ENCODE results near the gene RGS11.
"Not testable (repeated sequence)": the region's sequence is repeated elsewhere in the genome, so short reads cannot be mapped to it uniquely, and the experiment has no call there.

The RGS11 gene

DNA sequence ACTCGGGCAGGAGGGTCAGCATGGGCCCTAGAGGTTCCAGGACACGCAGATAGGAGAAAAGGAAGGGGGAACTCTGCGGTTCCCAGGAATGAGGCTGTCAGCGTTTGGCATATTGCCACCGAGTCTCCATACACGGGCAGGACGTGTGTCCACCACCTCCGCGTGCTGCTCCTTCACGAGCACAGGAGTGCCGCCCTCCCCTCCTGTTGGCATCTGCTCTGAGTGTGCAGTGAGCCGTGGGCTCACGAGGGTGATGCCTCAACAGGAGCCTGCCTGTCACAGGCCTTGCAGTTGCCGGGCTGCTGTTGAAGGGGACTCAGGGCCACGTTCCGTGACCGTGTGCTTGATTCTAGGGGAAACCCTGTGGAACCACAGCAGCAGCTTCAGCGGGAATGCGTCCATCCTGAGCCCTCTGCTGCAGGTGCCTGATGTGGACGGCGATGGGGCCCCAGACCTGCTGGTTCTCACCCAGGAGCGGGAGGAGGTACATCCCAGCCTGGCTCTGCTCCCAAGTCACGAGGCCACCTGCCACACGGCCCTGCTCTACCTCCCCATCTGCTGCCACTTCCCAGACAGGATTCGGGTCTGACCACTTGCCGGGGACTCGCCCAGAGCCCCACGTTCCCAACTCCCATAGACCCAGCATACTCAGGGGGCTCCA, 14.6 kb downstream of the RGS11 start:
- no peak for DNase-seq

DNA sequence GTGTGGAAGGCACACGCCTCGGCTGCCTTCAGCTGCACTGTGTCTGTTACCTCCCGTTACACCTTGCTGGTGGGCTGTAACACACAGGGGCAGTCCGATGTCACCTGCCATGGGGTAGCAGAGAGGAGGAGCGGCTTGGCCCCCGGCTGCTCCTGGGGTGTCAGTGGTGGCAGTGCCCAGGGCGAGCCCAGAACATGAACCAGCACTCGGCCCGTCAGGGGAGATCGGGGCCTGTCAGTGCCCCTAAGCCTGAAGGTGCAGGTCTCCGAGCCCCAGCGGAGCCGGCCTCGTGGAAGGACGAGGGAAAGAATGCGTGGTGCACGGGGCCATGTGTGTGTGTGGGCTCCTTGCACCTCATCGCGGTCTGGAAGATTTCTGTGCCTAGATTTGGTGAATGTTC, 15.4 kb downstream of the RGS11 start:
- no peak for DNase-seq

DNA sequence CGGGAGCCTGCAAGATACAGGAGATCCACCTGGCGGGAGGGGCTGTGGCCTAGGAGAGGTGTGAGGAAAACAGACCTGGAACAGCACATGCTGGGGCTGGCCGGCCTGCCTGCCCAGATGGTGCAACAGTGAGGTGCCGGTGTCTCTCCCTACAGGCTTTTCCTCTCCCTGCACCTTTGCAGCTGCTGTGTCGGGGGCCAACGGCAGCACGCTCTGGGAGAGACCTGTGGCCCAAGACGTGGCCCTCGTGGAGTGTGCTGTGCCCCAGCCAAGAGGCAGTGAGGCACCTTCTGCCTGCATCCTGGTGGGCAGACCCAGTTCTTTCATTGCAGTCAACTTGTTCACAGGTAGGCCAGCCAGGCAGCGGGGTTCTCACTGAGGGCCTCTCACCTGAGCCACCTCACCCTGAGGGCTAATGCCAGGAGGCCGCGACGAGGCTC, 15.9 kb downstream of the RGS11 start:
- DNase-seq = no peak

DNA sequence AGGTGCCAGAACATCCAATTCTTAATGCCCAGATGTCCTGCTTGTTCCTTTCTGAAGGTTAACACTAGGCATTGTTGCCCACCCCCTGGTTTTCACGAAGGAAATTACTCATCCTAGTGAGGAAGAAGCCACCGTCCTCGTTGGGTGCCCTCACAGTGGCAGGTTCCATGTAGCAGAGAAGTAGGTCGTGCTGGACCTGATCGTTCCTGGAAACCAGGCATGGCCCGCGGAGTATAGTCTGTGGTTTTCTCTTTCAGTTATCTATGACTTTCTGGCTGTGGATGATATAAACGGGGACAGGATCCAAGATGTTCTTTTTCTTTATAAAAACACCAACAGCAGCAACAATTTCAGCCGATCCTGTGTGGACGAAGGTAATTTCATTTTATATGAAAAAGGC, 16.5 kb downstream of the RGS11 start:
- no peak for DNase-seq

DNA sequence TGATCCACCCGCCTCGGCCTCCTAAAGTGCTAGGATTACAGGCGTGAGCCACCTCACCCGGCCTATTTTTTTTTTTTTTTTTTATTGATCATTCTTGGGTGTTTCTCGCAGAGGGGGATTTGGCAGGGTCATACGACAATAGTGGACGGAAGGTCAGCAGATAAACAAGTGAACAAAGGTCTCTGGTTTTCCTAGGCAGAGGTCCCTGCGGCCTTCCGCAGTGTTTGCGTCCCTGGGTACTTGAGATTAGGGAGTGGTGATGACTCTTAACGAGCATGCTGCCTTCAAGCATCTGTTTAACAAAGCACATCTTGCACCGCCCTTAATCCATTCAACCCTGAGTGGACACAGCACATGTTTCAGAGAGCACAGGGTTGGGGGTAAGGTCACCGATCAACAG, 17.7 kb downstream of the RGS11 start:
- not testable (repeated sequence) for DNase-seq

DNA sequence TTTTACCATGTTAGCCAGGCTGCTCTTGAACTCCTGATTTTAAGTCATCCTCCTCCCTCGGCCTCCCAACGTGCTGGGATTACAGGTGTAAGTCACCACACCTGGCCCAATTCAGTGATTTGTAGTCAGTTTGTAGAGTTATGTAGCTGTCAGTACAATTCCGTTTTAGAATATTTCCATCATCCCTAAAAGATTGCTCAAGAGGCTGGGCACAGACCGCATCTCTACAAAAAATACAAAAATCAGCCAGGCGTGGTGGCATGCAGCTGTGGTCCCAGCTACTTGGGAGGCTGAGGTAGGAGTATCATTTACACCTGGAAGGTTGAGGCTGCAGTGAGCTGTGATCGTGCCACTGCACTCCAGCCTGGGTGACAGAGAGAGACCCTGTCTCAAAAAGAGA, 20.6 kb downstream of the RGS11 start:
- no peak for DNase-seq

DNA sequence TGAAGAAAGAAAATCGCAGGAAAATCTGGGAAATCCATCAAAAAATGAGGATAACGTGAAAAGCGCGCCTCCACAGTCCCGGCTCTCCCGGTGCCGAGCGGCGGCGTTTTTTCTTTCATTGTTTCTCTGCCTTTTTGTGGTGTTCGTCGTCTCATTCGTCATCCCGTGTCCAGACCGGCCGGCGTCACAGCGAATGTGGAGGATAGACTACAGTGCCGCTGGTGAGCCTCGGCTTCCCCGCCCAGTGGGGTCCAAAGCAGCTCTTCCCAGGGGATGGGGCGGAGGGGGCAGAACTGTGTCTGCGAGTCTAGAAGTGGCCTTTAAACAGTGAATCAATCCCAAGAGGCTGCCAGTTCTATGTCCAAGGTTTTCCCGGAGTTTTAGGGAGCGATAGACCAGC, 21.3 kb downstream of the RGS11 start:
- no peak for DNase-seq

DNA sequence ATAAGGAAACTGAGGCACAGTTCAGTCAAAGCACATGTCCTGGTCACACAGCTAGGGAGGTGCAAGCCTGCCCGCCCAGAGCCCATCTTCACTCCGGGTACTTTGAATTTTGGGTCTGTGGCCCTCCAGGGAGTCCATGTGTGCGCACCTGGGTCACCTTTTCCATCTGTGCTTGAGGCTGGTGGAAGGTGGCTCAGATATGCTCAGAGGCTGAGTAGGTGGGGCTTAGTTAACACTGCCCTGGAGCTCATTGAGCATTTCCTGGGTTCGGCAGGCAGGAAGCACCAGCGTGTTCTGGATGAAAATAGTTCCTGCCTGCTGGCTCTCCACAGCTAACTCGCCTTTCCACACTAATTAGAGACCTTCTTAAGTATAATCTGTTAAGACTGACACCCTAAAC, 21.9 kb downstream of the RGS11 start:
- no peak for DNase-seq

DNA sequence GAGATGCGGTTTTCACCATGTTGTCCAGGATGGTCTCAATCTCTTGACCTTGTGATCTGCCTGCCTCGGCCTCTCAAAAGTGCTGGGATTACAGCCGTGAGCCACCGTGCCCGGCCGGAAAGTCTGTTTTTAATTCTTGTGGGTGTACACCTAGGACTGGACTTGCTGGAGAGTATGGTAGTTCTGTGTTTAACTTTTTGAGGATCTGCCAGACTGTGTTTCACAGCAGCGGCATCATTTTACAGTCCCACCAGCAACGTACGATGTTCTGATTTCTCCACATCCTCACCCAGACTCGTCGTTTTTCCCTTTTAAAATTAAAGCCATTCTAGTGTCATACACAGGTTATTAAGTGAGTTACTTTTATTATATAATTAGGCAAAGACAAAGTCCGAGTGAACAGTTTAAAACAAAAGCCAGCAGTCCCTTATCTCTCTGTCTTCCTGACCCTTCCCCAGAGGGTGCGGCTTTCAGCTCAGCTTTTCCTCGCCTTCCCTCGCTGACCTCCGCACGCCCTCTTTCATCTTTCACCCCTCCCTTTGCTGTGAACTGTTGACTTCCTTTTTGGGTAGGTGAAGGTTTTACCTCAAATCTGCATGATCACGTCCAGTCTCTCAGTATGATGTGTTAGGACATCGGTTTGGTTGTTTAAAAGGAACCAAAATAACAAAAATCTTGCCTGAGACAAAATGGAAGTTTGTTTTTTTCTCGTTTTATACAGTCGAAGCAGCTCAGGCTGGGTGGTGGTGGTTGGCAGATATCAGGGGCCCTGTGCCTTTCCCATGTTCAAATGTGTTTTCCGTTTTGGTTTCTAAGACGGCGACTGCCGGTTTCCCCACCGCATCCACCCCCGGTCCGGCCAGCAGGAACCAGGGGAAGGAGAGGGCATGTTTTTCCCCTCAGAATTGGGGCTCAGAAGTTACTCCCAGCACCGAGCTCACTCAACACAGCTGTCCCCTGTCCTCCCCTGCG, 23.1 kb downstream of the RGS11 start:
- DNase-seq = no peak

DNA sequence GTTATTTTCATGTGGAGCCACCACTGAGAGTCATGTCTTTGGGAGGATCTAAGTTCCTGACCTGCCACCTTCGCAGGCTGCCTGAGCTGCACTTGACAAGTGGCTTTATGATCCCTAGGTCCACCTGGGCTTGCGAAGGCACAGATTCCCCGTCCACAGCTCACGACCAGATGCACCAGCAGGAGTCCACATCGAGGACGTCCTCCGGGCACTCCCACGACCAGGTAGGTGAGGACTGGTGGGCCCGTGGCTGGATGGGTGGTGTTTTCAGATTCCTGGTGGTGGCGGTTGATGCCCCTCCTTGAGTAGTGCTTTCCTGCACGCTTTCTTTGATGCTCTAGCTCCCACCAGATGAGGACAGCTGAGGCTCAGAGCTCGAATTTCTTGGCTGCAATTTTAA, 26.3 kb downstream of the RGS11 start:
- DNase-seq = no peak

DNA sequence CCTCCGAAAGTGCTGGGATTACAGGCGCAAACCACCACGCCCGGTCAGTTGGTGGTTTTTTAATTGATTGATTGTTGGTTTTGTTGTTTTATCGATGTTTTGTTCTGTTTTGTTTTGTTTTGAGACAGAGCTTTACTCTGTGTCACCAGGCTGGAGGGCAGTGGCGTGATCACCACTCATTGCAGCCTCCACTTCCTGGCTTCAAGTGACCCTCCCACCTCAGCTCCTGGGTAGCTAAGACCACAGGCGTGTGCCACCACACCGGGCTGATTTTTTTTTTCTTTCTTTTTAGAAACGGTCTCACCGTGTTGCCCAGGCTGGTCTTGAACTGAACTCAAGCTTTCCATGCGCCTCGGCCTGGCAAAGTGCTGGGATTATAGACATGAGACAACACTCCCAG, 28.7 kb downstream of the RGS11 start:
- DNase-seq = no peak

DNA sequence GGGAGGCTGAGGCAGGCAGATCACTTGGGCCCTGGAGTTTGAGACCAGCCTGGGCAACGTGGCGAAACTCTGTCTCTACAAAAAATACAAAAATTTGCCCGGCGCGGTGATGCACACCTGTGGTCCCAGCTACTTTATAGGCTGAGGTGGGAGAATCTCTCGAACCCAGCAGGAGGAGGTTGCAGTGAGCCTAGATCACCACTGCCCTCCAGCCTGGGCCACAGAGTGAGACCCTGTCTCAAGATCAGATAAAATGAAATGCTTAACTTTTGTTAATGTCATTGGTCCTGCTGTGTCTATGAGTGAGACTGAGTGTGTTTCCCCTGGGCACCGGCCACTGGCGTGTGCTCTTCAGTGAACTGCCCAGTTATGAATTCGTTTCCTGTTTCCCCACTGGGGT, 30.6 kb downstream of the RGS11 start:
- no peak for DNase-seq

DNA sequence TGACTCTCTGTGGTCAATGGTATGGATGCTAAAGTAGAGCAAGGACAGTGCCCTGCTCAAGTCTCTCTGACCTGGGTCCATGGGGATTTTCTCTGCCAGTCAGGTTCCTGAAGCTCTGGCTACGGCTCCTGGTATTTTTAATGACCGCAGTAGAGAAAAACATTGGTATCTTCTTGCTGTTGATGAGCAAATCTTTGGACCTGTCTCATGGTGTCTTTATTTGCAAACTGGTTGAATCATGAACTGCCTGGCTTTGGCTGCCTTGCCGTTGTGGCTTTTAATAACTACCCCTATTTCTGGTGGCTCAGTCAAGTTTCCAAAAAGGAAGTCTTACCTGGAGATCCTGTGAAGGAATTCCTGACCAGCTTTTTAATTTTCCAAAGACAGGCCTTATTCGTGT, 32.4 kb downstream of the RGS11 start:
- no peak for DNase-seq

DNA sequence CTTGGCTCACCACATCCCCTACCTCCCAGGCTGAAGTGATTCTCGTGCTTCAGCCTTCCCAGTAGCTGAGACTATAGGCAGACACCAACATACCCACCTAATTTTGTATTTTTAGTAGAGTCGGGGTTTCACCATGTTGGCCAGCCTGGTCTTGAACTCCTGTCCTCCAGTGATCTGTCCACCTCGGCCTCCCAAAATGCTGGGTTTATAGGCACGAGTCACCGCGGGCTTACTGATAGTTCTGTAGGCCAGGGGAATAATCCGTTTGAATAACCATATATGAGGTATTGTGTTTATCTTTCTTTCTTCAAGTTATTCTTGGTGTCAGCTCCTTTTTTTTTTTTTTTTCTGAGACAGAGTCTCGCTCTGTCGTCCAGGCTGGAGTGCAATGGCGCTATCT, 33.5 kb downstream of the RGS11 start:
- no peak for DNase-seq

DNA sequence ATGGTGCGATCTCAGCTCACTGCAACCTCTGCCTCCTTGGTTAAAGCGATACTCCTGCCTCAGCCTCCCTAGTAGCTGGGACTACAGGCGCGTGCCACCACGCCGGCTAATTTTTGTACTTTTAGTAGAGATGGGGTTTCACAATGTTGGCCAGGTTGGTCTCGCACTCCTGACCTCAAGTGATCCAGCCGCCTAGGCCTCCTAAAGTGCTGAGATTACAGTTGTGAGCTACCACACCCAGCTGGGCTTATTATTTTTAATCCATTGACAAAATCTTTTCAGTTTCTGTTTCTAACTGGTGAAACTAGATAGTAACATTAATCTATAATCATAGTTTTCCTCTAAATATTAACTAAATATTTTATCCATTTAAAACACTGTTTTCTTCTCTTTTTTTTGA, 35.2 kb downstream of the RGS11 start:
- DNase-seq = no peak

DNA sequence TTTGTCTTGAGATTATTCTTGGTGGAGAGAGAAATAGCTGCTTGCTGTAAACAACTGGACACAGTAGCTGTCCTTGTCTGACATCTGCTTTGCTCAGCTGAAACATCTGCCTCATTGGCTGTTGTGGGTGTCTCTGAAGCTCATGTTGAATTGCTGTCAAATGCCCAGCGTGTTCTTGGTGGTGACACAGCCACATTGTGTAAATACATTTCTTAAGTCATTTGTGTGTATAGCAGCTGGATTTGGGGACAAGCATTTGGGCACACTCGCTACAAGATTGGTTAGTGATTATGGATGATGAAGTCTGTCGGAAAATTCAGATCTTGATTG, 35.8 kb downstream of the RGS11 start:
- no peak for DNase-seq

DNA sequence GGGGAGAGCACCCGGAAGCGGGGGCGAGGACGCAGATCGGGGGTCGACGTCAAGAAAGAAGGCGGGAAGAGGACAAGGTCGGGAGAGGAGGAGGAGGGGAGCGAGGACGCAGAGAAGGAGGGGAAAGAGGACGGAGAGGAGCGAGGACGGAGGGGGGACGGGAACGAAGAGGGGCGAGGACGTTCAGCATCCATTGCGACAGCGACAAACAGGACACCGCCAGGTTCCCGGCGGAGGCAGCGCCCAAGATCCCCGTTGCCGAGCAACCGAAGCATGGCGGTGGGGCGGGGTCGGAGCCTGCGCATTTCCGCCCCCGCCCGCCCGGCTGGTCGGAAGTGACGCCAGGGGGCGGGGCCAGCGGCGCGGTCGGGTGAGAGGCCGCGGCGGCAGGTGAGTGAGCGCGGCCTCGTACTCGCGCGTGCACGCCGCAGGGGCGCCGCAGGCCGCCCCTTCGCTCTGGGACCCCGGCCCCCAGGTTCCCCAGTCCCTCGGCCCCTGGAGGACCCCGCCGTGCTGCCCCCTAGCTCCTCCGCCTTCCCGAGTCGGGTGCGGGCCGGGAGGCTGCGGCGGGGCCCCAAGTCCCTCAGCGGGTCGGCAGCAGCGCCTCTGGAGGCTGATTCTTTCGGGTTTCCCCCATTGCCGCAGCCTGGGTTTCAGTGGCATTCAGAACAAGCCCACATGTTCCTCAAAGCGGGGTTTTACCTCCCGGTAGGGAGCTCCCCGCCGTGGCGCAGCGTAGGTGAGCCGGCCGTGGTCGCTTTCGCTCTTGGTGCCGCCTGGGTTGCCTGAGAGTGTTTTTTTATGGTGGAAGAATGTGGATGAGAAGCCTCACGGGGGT, 41.1 kb downstream of the RGS11 start, which contains the start of gene FAM234A:
TSS of gene FAM234A (plus strand) at position 354 of the 838 bp plus-strand sequence. CDS start 19,593 bp downstream, outside the sequence.
- DNase-seq = peak; percentile 93

DNA sequence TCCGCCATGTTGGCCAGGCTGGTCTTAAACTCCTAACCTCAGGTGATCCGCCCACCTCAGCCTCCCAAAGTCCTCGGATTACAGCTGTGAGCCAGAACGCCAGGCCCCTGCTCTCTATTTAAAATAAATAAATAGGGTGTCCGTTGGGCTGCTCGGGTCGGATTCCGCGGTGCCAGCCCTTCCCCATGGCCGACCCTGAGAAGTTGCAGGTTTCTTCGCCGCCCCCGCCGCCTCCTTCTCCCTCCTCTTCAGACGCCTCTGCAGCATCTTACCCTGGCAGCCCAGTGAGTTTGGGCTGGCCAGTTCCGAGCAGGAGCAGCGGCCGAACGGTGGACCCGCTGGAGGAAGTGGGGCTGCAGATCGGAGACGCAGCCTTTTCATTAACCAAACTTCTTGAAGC, 44.8 kb downstream of the RGS11 start:
- DNase-seq = no peak

DNA sequence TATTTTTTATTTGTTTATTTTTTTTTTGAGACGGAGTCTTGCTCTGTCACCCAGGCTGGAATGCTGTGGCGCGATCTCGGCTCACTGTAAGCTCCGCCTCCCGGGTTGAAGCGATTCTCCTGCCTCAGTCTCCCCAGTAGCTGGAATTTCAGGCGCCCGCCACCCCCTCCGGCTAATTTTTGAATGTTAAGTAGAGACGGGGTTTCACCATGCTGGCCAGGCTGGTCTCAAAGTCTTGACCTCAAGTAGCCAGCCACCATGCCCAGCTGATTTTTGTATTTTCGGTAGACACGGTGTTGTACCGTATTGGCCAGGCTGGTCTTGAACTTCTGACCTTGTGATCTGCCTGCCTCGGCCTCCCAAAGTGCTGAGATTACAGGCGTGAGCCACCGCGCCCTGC, 45.4 kb downstream of the RGS11 start:
- DNase-seq = not testable (repeated sequence)

DNA sequence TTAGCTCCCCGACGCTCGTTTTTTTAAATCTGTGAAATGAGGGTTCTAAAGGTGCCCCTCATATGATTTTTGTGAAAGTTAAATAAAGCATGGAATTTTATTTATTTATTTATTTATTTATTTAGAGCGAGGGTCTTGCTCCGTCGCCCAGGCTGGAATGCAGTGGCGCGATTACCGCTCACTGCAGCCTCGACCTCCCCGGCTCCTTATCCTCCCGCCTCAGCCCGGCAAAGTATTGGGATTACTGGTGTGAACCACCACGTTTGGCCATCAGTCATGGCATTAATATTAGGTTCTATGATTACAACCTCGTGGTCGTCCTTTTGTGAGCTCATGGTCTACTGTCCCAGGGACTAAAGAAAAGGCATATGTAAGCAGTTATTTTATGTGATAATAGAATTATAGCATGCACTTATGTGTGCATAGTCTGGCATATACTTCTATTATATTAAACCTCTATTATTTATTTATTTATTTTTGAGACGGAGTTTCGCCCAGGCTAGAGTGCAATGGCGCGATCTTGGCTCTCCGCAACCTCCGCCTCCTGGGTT, 45.9 kb downstream of the RGS11 start:
- no peak for DNase-seq

DNA sequence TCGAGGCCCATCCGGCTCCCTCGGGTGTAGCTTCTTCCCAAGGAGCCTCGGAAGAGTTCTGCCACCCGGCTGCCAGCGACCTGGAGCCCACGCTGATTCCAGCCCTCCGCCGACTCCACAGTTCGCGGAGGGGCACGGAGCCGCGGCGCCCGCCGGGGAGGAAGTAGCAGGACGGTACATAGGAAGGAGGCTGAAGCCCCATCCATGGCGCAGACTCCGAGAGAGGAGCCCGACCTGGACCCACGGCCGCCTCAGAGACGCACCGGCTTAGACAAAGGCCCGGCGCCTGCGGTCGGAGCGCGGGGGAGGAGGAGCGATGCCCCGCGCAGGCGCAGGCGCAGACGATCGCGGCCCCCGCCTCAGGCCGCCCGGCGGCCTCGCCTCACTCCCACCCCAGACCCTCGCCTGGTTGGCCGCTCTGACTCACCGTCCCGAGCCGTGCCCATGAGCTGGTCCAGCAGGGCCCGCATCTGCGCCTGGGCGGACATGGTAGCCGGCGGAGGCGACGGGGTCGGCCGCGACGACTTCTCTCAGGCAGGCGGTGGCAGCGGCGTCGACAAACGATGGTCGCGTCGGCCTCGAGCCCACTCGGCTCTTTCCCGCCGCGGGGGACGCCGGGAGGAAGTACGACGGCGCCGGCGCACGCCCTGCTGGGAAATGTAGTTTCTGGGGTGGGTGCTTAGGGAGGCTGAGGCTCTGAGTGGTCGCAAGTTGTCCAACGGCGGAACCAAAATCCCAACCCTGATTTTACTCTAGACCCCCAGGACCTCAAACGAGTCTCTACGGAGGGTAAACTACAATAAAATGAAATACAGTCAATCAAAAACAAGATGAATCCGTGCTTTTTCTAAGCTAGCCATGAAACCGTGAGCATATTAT, 46.7 kb downstream of the RGS11 start, which contains the start of gene LUC7L:
TSS of gene LUC7L (minus strand) at position 598 of the 879 bp plus-strand sequence. CDS start at position 488, 110 bp downstream.
- DNase-seq = peak; percentile 77

All from activated CD4-positive, alpha-beta T cell treated with anti-CD3 and anti-CD28 coated beads for 1 hour (primary cell).